ENCODE results near the gene PFDN1. TPM values are rescaled to one million over a fixed set of nuclear protein-coding genes. Genes with fewer than 3 reads are reported as not detected.

PFDN1 gene
- total RNA-seq, 1 experiment from 2014 or later, result 69.1 TPM

GRCh38 chr5:140284013-140284412, 18.9 kb downstream of the PFDN1 start:
- Histone ChIP-seq H3K36me3 (ENCODE audit: low read depth) (peaks cover 8% of the 10 kb centered on the region; the same call in 1 of the 2 replicates), H3K4me3 (no peak overlapping the region), H3K27ac (no peak overlapping the region), H3K4me1 (replicated peaks; ENCODE audit: insufficient read depth) (no peaks in the 10 kb centered on the region; the same call in 1 of the 2 replicates), H3F3A (ENCODE audit: insufficient read depth, low read depth) (peaks cover 5% of the 10 kb centered on the region), H3K9me3 (ENCODE audit: insufficient read depth, low read depth) (no peaks in the 10 kb centered on the region), H3K4me2 (no peak overlapping the region), H2AFZ (no peak overlapping the region), H3K9me2 (ENCODE audit: insufficient read depth) (no peaks in the 10 kb centered on the region), H3K27me3 (ENCODE audit: insufficient read depth, low read depth) (no peaks in the 10 kb centered on the region), H4K20me1 (ENCODE audit: insufficient read depth) (no peaks in the 10 kb centered on the region), H3K79me2 (ENCODE audit: low read depth) (peaks cover 60% of the 10 kb centered on the region)
- DNase-seq, result no peak
- CTCF ChIA-PET, result no interaction called here
- POLR2A ChIA-PET (ENCODE audit: unreplicated experiment), result no interaction called here
- no TSS peak for BruUV-seq (replicated peaks)
- TF ChIP-seq, protein P1, sequence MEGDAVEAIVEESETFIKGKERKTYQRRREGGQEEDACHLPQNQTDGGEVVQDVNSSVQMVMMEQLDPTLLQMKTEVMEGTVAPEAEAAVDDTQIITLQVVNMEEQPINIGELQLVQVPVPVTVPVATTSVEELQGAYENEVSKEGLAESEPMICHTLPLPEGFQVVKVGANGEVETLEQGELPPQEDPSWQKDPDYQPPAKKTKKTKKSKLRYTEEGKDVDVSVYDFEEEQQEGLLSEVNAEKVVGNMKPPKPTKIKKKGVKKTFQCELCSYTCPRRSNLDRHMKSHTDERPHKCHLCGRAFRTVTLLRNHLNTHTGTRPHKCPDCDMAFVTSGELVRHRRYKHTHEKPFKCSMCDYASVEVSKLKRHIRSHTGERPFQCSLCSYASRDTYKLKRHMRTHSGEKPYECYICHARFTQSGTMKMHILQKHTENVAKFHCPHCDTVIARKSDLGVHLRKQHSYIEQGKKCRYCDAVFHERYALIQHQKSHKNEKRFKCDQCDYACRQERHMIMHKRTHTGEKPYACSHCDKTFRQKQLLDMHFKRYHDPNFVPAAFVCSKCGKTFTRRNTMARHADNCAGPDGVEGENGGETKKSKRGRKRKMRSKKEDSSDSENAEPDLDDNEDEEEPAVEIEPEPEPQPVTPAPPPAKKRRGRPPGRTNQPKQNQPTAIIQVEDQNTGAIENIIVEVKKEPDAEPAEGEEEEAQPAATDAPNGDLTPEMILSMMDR (conservative IDR thresholded peaks at IDR 0.05), result no peak
- no peak for TF ChIP-seq EZH2 (IDR thresholded peaks at IDR 0.05; ENCODE audit: low read depth)
- intact Hi-C loops (cut with micrococcal nuclease; ENCODE audit: unreplicated experiment), result no loop called here

DNA sequence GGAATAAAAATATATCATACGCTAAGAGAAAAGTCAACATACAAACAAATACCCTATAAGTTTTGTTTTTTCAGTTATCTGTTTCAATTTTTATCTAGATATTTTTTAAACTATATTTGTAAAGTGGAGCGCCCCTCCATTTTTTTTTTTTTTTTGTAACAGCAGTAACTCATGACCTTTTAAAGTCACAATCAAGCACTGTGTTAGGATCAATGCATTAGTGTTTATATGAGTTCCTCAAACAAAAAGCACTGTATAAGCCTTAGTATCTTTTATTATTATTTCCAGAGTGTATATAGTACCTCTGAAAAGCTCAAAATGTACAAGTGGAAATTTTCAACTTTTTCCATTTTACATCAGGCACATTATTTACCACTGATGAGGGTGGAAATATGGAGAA, 20.6 kb downstream of the PFDN1 start:
- H3K9me3 ChIP-seq (ENCODE audit: insufficient read depth, low read depth), result no peaks in the 10 kb centered on the region; the same call in 1 of the 2 replicates
- intact Hi-C loops (cut with micrococcal nuclease; ENCODE audit: unreplicated experiment), result no loop called here
- H4K20me1 ChIP-seq (ENCODE audit: insufficient read depth), result no peaks in the 10 kb centered on the region
- 0 out of 2 replicates have a peak overlapping the region, but pooled peaks have one; percentile 12 for H3K27ac ChIP-seq
- H3K27me3 ChIP-seq (ENCODE audit: insufficient read depth, low read depth), result no peaks in the 10 kb centered on the region
- DNase-seq, result no peak
- H3F3A ChIP-seq (ENCODE audit: insufficient read depth, low read depth), result peaks cover 5% of the 10 kb centered on the region; the same call in 1 of the 2 replicates
- no peaks in the 10 kb centered on the region; the same call in 1 of the 2 replicates for H3K4me1 ChIP-seq (replicated peaks; ENCODE audit: insufficient read depth)
- no TSS peak for BruUV-seq (replicated peaks)
- no peak overlapping the region for H2AFZ ChIP-seq
- TF ChIP-seq, protein P1 (conservative IDR thresholded peaks at IDR 0.05), result no peak
- no peak for TF ChIP-seq EZH2 (IDR thresholded peaks at IDR 0.05; ENCODE audit: low read depth)
- no peak overlapping the region for H3K4me2 ChIP-seq
- no peak overlapping the region for H3K4me3 ChIP-seq
- peaks cover 50% of the 10 kb centered on the region for H3K79me2 ChIP-seq (ENCODE audit: low read depth)
- ChIA-PET POLR2A (ENCODE audit: unreplicated experiment) (no interaction called here), CTCF (no interaction called here)
- peaks cover 17% of the 10 kb centered on the region for H3K36me3 ChIP-seq (ENCODE audit: low read depth)
- no peaks in the 10 kb centered on the region for H3K9me2 ChIP-seq (ENCODE audit: insufficient read depth)

- Histone ChIP-seq H3K79me2 (ENCODE audit: low read depth) (peaks cover 31% of the 10 kb centered on the region; the same call in 1 of the 2 replicates), H3K4me2 (no peak overlapping the region), H3K9me2 (ENCODE audit: insufficient read depth) (no peaks in the 10 kb centered on the region), H3K36me3 (ENCODE audit: low read depth) (peaks cover 22% of the 10 kb centered on the region), H3K4me1 (replicated peaks; ENCODE audit: insufficient read depth) (no peaks in the 10 kb centered on the region), H3K27ac (no peak overlapping the region), H3F3A (ENCODE audit: insufficient read depth, low read depth) (peaks cover 10% of the 10 kb centered on the region; the same call in 1 of the 2 replicates), H2AFZ (no peak overlapping the region), H3K27me3 (ENCODE audit: insufficient read depth, low read depth) (no peaks in the 10 kb centered on the region), H3K4me3 (no peak overlapping the region), H4K20me1 (ENCODE audit: insufficient read depth) (no peaks in the 10 kb centered on the region), H3K9me3 (ENCODE audit: insufficient read depth, low read depth) (no peaks in the 10 kb centered on the region; the same call in 1 of the 2 replicates)
- ChIA-PET POLR2A (ENCODE audit: unreplicated experiment) (interaction anchor here (0.5 kb wide), 1 partner anchor 21 kb away, joined by 3 read pairs; no protein-coding TSS in a partner anchor), CTCF (no interaction called here)
- no TSS peak for BruUV-seq (replicated peaks)
- no peak for DNase-seq
- intact Hi-C loops (cut with micrococcal nuclease; ENCODE audit: unreplicated experiment), result no loop called here
- no peak for TF ChIP-seq EZH2 (IDR thresholded peaks at IDR 0.05; ENCODE audit: low read depth)
- TF ChIP-seq, protein P1 (conservative IDR thresholded peaks at IDR 0.05), result no peak
These were observed 27.1 kb downstream of the PFDN1 start for GRCh38 chr5:140275837-140276236.
